H1 (cell line): ENCODE results near the gene PHF3. TPM values are rescaled to one million over a fixed set of nuclear protein-coding genes. Genes with fewer than 3 reads are reported as not detected.

ENCODE experiments used
- CTCF ChIA-PET: fragments of 300-600 bp; sonication (Branson Sonifier 250); formaldehyde crosslinking; loops from one replicate; lab custom pipeline; 2021; ENCODE audit not compliant: partially characterized antibody; lab: Charles Lee
- POLR2A ChIA-PET: fragments of 300-600 bp; sonication (Branson Sonifier 250); formaldehyde crosslinking; loops from one replicate; lab custom pipeline; 2021; ENCODE audit warnings: inconsistent platforms; ENCODE audit not compliant: partially characterized antibody; lab: Charles Lee
- DNase-seq, 2 experiments: peaks; one replicate each; pipeline versions ENCODE4 v3.0.0 to v3.0.0-alpha.2; 2010 to 2022; ENCODE audit warnings: low spot score in 2 of 2, low read depth in 1 of 2, mixed read lengths in 1 of 2
- FAIRE-seq: peaks from 2 replicates; lab custom pipeline; 2011; peaks lifted over from hg19 to GRCh38; lab: Jason Lieb, UNC
- H2AFZ ChIP-seq: 2 replicates; pipeline ENCODE4 v1.8.1; 2012; ENCODE audit warnings: low read length, inconsistent platforms
- H2AK5ac ChIP-seq: 2 replicates; pipeline ENCODE4 v1.6.1; 2013; ENCODE audit warnings: low read depth, low read length
- H2BK120ac ChIP-seq: replicated peaks from 2 replicates; pipeline ENCODE3; 2013; ENCODE audit warnings: low read depth, low read length, inconsistent platforms
- H2BK12ac ChIP-seq: 2 replicates; pipeline ENCODE4 v1.6.1; 2013; ENCODE audit warnings: low read depth, low read length
- H2BK15ac ChIP-seq: 2 replicates; pipeline ENCODE4 v1.6.1; 2013; ENCODE audit warnings: low read length
- H2BK20ac ChIP-seq: 2 replicates; pipeline ENCODE4 v1.6.1; 2013; ENCODE audit warnings: low read length
- H2BK5ac ChIP-seq: 2 replicates; pipeline ENCODE4 v1.6.1; 2013; ENCODE audit warnings: low read depth, low read length
- H3K14ac ChIP-seq: 2 replicates; pipeline ENCODE4 v1.6.1; 2013; ENCODE audit warnings: inconsistent platforms; ENCODE audit not compliant: insufficient read length
- H3K18ac ChIP-seq: 2 replicates; pipeline ENCODE4 v1.6.1; 2013; ENCODE audit warnings: low read length; ENCODE audit errors: extremely low read depth
- H3K23ac ChIP-seq: 2 replicates; pipeline ENCODE4 v1.6.1; 2013; ENCODE audit warnings: inconsistent platforms; ENCODE audit not compliant: insufficient read length
- H3K23me2 ChIP-seq: 2 replicates; pipeline ENCODE4 v1.6.1; 2013; ENCODE audit warnings: low read depth, low read length
- H3K27ac ChIP-seq: 2 replicates; pipeline ENCODE4 v1.6.1; 2011; ENCODE audit warnings: low read depth, low read length, inconsistent platforms
- H3K27me3 ChIP-seq, 4 experiments: replicated peaks in 1 of 4; 1 replicate in 1 of 4; 2 replicates in 3 of 4; pipeline versions ENCODE4 v1.6.1 to v1.8.1; 2011 to 2013; ENCODE audit warnings: low read length in 3 of 4, mild to moderate bottlenecking in 3 of 4, inconsistent platforms in 2 of 4, mixed read lengths in 2 of 4, moderate library complexity in 1 of 4; ENCODE audit not compliant: control insufficient read depth in 3 of 4, insufficient read depth in 3 of 4; ENCODE audit errors: extremely low read depth in 1 of 4
- H3K36me3 ChIP-seq, 4 experiments: 2 replicates each; pipeline versions ENCODE4 v1.6.1 to v1.8.1; 2011 to 2013; ENCODE audit warnings: mild to moderate bottlenecking in 4 of 4, low read length in 3 of 4, moderate library complexity in 2 of 4, control low read depth in 1 of 4, inconsistent platforms in 1 of 4; ENCODE audit not compliant: insufficient read depth in 4 of 4, control insufficient read depth in 2 of 4
- H3K4ac ChIP-seq: replicated peaks from 2 replicates; pipeline ENCODE3; 2013; ENCODE audit warnings: low read length, low read depth, mixed read lengths, inconsistent platforms; ENCODE audit not compliant: insufficient read length
- H3K4me1 ChIP-seq, 4 experiments: replicated peaks in 1 of 4; 1 replicate in 1 of 4; 2 replicates in 3 of 4; pipeline versions ENCODE4 v1.6.1 to v1.8.1; 2011 to 2013; ENCODE audit warnings: low read length in 3 of 4, inconsistent platforms in 2 of 4, mixed read lengths in 1 of 4; ENCODE audit not compliant: insufficient read depth in 4 of 4, control insufficient read depth in 3 of 4
- H3K4me2 ChIP-seq, 2 experiments: 2 replicates each; pipeline versions ENCODE4 v1.6.1 to v1.8.1; 2011 to 2013; ENCODE audit warnings: low read depth in 2 of 2, low read length in 2 of 2, control low read depth in 1 of 2, inconsistent platforms in 1 of 2, mild to moderate bottlenecking in 1 of 2; ENCODE audit not compliant: insufficient read depth in 1 of 2
- H3K4me3 ChIP-seq, 4 experiments: fragments of 200-600, 300-600 bp in 1 of 4; sonication (generic), shearing (Covaris generic), sonication (Bioruptor Twin) in 1 of 4; 2 replicates each; pipeline versions ENCODE4 v1.5.1 to v1.8.1; 2011 to 2016; ENCODE audit warnings: low read length in 4 of 4, low read depth in 3 of 4, control low read depth in 2 of 4, inconsistent platforms in 2 of 4, mild to moderate bottlenecking in 2 of 4, mixed read lengths in 1 of 4, moderate library complexity in 1 of 4; ENCODE audit not compliant: insufficient read depth in 2 of 4; ENCODE audit errors: extremely low read depth in 1 of 4
- H3K56ac ChIP-seq: replicated peaks from 2 replicates; pipeline ENCODE3; 2013; ENCODE audit warnings: low read depth, mild to moderate bottlenecking, mixed read lengths, low read length, inconsistent platforms; ENCODE audit not compliant: insufficient read length
- H3K79me1 ChIP-seq: 2 replicates; pipeline ENCODE4 v1.6.1; 2013; ENCODE audit warnings: low read depth, low read length, control low read depth
- H3K79me2 ChIP-seq, 2 experiments: 2 replicates each; pipeline versions ENCODE4 v1.6.1 to v1.8.1; 2012 to 2013; ENCODE audit warnings: low read length in 2 of 2, mild to moderate bottlenecking in 2 of 2, inconsistent platforms in 1 of 2; ENCODE audit not compliant: insufficient read depth in 2 of 2, control insufficient read depth in 1 of 2
- H3K9ac ChIP-seq, 4 experiments: replicated peaks in 1 of 4; 1 replicate in 1 of 4; 2 replicates in 3 of 4; pipeline versions ENCODE4 v1.6.1 to v1.8.1; 2011 to 2013; ENCODE audit warnings: low read depth in 3 of 4, low read length in 3 of 4, control low read depth in 2 of 4, mild to moderate bottlenecking in 2 of 4, moderate library complexity in 2 of 4, inconsistent platforms in 1 of 4; ENCODE audit errors: extremely low read depth in 1 of 4
- H3K9me3 ChIP-seq, 2 experiments: 2 replicates each; pipeline versions ENCODE4 v1.6.1 to v1.8.1; 2012 to 2013; ENCODE audit warnings: mild to moderate bottlenecking in 2 of 2, moderate library complexity in 2 of 2, control low read depth in 1 of 2, inconsistent platforms in 1 of 2, low read depth in 1 of 2, low read length in 1 of 2, mixed read lengths in 1 of 2; ENCODE audit not compliant: insufficient read depth in 2 of 2
- H4K20me1 ChIP-seq, 2 experiments: replicated peaks in 1 of 2; 2 replicates each; pipeline versions ENCODE3 to v1.8.1; 2011 to 2013; ENCODE audit warnings: inconsistent platforms in 2 of 2, low read length in 2 of 2, mild to moderate bottlenecking in 1 of 2; ENCODE audit not compliant: insufficient read depth in 2 of 2, control insufficient read depth in 1 of 2
- H4K5ac ChIP-seq: 2 replicates; pipeline ENCODE4 v1.6.1; 2013; ENCODE audit warnings: low read length, low read depth, mixed read lengths, inconsistent platforms; ENCODE audit not compliant: insufficient read length
- H4K8ac ChIP-seq: 2 replicates; pipeline ENCODE4 v1.8.0; 2013; ENCODE audit warnings: mild to moderate bottlenecking, moderate library complexity, low read length, inconsistent platforms; ENCODE audit not compliant: insufficient read depth; ENCODE audit errors: extremely low read depth
- H4K91ac ChIP-seq: replicated peaks from 2 replicates; pipeline ENCODE3; 2013; ENCODE audit warnings: low read length, mixed read lengths, inconsistent platforms; ENCODE audit not compliant: insufficient read length
- CHD2 ChIP-seq: IDR thresholded peaks from 2 replicates; pipeline ENCODE4 v1.6.1; 2012; ENCODE audit warnings: low read length, improper control_type of control experiment
- RFX5 ChIP-seq: IDR thresholded peaks from 2 replicates; pipeline ENCODE4 v1.6.1; 2011; ENCODE audit warnings: low read depth, low read length, improper control_type of control experiment, borderline replicate concordance
- WGBS, 2 experiments: shearing (Covaris generic) in 1 of 2; methylation state at CpG; one replicate each; pipeline versions ENCODE4 v1.1.6 to v1.1.7; 2013 to 2015; ENCODE audit warnings: low lambda C conversion rate in 2 of 2, mixed read lengths in 2 of 2, inconsistent platforms in 1 of 2, low coverage in 1 of 2, missing lambda C conversion rate in 1 of 2; ENCODE audit not compliant: insufficient replicate concordance in 2 of 2, insufficient coverage in 1 of 2, insufficient read length in 1 of 2; ENCODE audit errors: extremely low coverage in 1 of 2, missing lambda C conversion rate in 1 of 2; 5-methylcytosine and 5-hydroxymethylcytosine counted together
- polyA plus RNA-seq, 7 experiments: library from polyadenylated mRNA; depleted of rRNA in 3 of 7; stranded (reverse) in 5 of 7; unstranded in 2 of 7; fragments of >200 nt in 5 of 7; fragments of 200-250 nt in 2 of 7; gene quantifications; 1 replicate in 5 of 7; 2 replicates in 1 of 7; 4 replicates in 1 of 7; pipeline versions ENCODE4 v1.2.1 to v1.2.3, GENCODE V29; 2011 to 2013; ENCODE audit warnings: missing spikeins in 2 of 7, mixed read lengths in 2 of 7
- total RNA-seq: library from RNA; stranded (reverse); fragmentation: NEBNext Ultra II Directional; extraction: Animal tissue kit (Norgen Biotek cat#: 25700); gene quantifications from 2 replicates; pipeline ENCODE4 v1.2.1, GENCODE V29; 2021

The PHF3 gene
- total and polyA plus RNA-seq, 2 of the 8 experiments (the other 6 are each of a cell fraction or from before 2014, with no cell fraction given): 10.1 to 69.3 TPM

- no peaks in the 10 kb centered on the region for H3K23me2 ChIP-seq
- ChIA-PET POLR2A (no interaction called here), CTCF (no interaction called here)
- H2AK5ac ChIP-seq: no peak overlapping the region
- no peak overlapping the region for H2BK20ac ChIP-seq
- no peak overlapping the region for H2BK15ac ChIP-seq
- no peak overlapping the region for H3K18ac ChIP-seq
- H3K4me2 ChIP-seq: no peak overlapping the region
- no peak overlapping the region for H3K9ac ChIP-seq
- H4K91ac ChIP-seq: no peak overlapping the region
- H3K79me1 ChIP-seq: no peaks in the 10 kb centered on the region
- no peaks in the 10 kb centered on the region for H3K27me3 ChIP-seq
- no peak overlapping the region for H2BK5ac ChIP-seq
- no peaks in the 10 kb centered on the region for H3K4me1 ChIP-seq
- DNase-seq (no peak), FAIRE-seq (no peak)
- H2AFZ ChIP-seq: no peak overlapping the region
- H4K20me1 ChIP-seq: no peaks in the 10 kb centered on the region
- no peak overlapping the region for H4K5ac ChIP-seq
- no peak overlapping the region for H3K27ac ChIP-seq
- no peak overlapping the region for H3K56ac ChIP-seq
- no peaks in the 10 kb centered on the region for H3K9me3 ChIP-seq
- no peak overlapping the region for H4K8ac ChIP-seq
- H3K14ac ChIP-seq: no peak overlapping the region
- TF ChIP-seq RFX5 (no peak), CHD2 (no peak)
- H3K23ac ChIP-seq: no peak overlapping the region
- H3K4ac ChIP-seq: no peak overlapping the region
- H3K36me3 ChIP-seq: peaks cover 0 to 76% (median 29%) of the 10 kb centered on the region in 4 experiments; a peak in 6 of 8 replicates
- H3K79me2 ChIP-seq: no peaks in the 10 kb centered on the region
- WGBS, 2 experiments: 93% methylated on average over 2 of the region's 2 CpGs; no CpG with 5 or more reads in 1 of the 2 experiments
- no peak overlapping the region for H2BK12ac ChIP-seq
- no peak overlapping the region for H3K4me3 ChIP-seq
- no peak overlapping the region for H2BK120ac ChIP-seq
Observed at GRCh38 chr6:63706630-63707029, 71.0 kb downstream of the PHF3 start.
